GM12873 (cell line): ENCODE measurements around the gene ARHGAP25.

ENCODE experiments used
- CTCF ChIP-seq: IDR thresholded peaks from 2 replicates; pipeline ENCODE4 v1.5.1; 2012; ENCODE audit warnings: low read depth, mild to moderate bottlenecking, moderate library complexity, low read length, control low read depth; ENCODE audit not compliant: insufficient read depth; ENCODE audit errors: missing control alignments

Gene ARHGAP25

GRCh38 chr2:68774569-68775271 lies 40.1 kb downstream of the ARHGAP25 start:
- no peak for TF ChIP-seq CTCF

GRCh38 chr2:68775272-68775842 lies 40.7 kb downstream of the ARHGAP25 start:
- TF ChIP-seq CTCF, result no peak

GRCh38 chr2:68776124-68776523 lies 41.5 kb downstream of the ARHGAP25 start:
- no peak for TF ChIP-seq CTCF

- TF ChIP-seq CTCF, result no peak
Observed at GRCh38 chr2:68779595-68779994, 45.0 kb downstream of the ARHGAP25 start.

- TF ChIP-seq CTCF, result no peak
Observed at GRCh38 chr2:68784188-68784587, 49.6 kb downstream of the ARHGAP25 start.

- no peak for TF ChIP-seq CTCF
Observed at GRCh38 chr2:68784915-68785314, 50.3 kb downstream of the ARHGAP25 start.

- TF ChIP-seq CTCF, result no peak
Observed at GRCh38 chr2:68787356-68787755, 52.7 kb downstream of the ARHGAP25 start.
